OCI-LY1 (cell line): ENCODE data around the gene AMOTL1.

Experiments used
- EZH2 ChIP-seq: fragments of 200-600 bp; sonication (generic), shearing (Covaris generic); IDR thresholded peaks from 2 replicates; pipeline ENCODE4 v1.8.0; 2017; ENCODE audit warnings: borderline replicate concordance, mixed run types, mild to moderate bottlenecking, antibody characterized with exemption, low read length, moderate library complexity, mixed read lengths
- TF ChIP-seq, protein P1 (sequence below): fragments of 200-600 bp; sonication (generic), shearing (Covaris generic); IDR thresholded peaks from 2 replicates; pipeline ENCODE4 v1.5.1; 2017; ENCODE audit warnings: mild to moderate bottlenecking, antibody characterized with exemption, low read length, moderate library complexity, mixed read lengths

DNA sequence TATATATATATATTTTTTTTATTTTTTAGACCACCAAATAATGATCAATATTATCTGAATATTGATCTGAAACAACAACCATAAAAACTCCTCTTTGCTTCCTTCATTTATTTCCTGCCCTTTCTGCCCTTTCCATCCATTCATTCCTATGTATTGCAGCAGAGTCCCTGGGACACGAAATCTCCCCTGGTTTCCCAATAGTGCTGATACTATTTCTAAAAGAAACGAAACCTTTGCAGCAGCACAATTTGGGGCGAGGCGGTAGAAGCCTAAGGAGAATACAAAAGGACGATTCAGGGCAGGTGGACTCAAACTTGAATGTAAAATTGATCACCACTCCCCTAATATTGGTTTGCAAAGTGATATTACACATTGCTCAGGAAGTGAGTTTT, 16.9 kb upstream of the AMOTL1 start:
- TF ChIP-seq, protein P1, sequence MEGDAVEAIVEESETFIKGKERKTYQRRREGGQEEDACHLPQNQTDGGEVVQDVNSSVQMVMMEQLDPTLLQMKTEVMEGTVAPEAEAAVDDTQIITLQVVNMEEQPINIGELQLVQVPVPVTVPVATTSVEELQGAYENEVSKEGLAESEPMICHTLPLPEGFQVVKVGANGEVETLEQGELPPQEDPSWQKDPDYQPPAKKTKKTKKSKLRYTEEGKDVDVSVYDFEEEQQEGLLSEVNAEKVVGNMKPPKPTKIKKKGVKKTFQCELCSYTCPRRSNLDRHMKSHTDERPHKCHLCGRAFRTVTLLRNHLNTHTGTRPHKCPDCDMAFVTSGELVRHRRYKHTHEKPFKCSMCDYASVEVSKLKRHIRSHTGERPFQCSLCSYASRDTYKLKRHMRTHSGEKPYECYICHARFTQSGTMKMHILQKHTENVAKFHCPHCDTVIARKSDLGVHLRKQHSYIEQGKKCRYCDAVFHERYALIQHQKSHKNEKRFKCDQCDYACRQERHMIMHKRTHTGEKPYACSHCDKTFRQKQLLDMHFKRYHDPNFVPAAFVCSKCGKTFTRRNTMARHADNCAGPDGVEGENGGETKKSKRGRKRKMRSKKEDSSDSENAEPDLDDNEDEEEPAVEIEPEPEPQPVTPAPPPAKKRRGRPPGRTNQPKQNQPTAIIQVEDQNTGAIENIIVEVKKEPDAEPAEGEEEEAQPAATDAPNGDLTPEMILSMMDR, result no peak
- TF ChIP-seq EZH2, result no peak
